Tibial nerve (tissue), 4 donors: ENCODE measurements around the gene NHEJ1.

ENCODE experiments used
- EP300 ChIP-seq, 2 donors: sonication (generic); formaldehyde crosslinking; IDR thresholded peaks; one replicate each; pipeline ENCODE4 v1.6.1; 2017; ENCODE audit warnings: antibody characterized with exemption in 2 of 2, mild to moderate bottlenecking in 1 of 2
- POLR2A ChIP-seq, 2 donors: fragments of 450-650 bp; IDR thresholded peaks; one replicate each; pipeline ENCODE4 v1.6.1; 2017; ENCODE audit warnings: antibody characterized with exemption in 2 of 2, mild to moderate bottlenecking in 2 of 2, moderate library complexity in 2 of 2
- TF ChIP-seq, protein P1 (sequence below), 5 experiments: fragments of 200-600 bp in 3 of 5; fragments of 450-650 bp in 2 of 5; sonication (generic) in 3 of 5; IDR thresholded peaks; one replicate each; pipeline ENCODE4 v1.5.1; 2016 to 2019; ENCODE audit warnings: antibody characterized with exemption in 5 of 5, mild to moderate bottlenecking in 3 of 5, moderate library complexity in 2 of 5

GRCh38 chr2:219094171-219094570 lies 66.4 kb downstream of the NHEJ1 start:
- TF ChIP-seq, protein P1, sequence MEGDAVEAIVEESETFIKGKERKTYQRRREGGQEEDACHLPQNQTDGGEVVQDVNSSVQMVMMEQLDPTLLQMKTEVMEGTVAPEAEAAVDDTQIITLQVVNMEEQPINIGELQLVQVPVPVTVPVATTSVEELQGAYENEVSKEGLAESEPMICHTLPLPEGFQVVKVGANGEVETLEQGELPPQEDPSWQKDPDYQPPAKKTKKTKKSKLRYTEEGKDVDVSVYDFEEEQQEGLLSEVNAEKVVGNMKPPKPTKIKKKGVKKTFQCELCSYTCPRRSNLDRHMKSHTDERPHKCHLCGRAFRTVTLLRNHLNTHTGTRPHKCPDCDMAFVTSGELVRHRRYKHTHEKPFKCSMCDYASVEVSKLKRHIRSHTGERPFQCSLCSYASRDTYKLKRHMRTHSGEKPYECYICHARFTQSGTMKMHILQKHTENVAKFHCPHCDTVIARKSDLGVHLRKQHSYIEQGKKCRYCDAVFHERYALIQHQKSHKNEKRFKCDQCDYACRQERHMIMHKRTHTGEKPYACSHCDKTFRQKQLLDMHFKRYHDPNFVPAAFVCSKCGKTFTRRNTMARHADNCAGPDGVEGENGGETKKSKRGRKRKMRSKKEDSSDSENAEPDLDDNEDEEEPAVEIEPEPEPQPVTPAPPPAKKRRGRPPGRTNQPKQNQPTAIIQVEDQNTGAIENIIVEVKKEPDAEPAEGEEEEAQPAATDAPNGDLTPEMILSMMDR (IDR thresholded peaks at IDR 0.05), result no peak
- no peak for TF ChIP-seq POLR2A (IDR thresholded peaks at IDR 0.05)
- no peak for TF ChIP-seq EP300 (IDR thresholded peaks at IDR 0.05)
